Gastroesophageal sphincter (tissue), 3 donors: ENCODE data around the gene PCDHA8.

Experiments
- CTCF ChIP-seq, 4 experiments: fragments of 200-600 bp in 2 of 4; fragments of 450-650 bp in 2 of 4; sonication (generic) in 1 of 4; IDR thresholded peaks; one replicate each; pipeline ENCODE4 v1.5.1; 2017 to 2019; ENCODE audit warnings: antibody characterized with exemption in 4 of 4, mild to moderate bottlenecking in 2 of 4, moderate library complexity in 2 of 4
- EP300 ChIP-seq: sonication (generic); formaldehyde crosslinking; IDR thresholded peaks from one replicate; pipeline ENCODE4 v1.6.1; 2017; ENCODE audit warnings: antibody characterized with exemption, mild to moderate bottlenecking
- POLR2A ChIP-seq, 2 donors: fragments of 450-650 bp; IDR thresholded peaks; one replicate each; pipeline ENCODE4 v1.6.1; 2017; ENCODE audit warnings: antibody characterized with exemption in 2 of 2, mild to moderate bottlenecking in 2 of 2, moderate library complexity in 1 of 2
- POLR2AphosphoS5 ChIP-seq: sonication (generic); formaldehyde crosslinking; IDR thresholded peaks from one replicate; pipeline ENCODE4 v1.6.1; 2017; ENCODE audit warnings: antibody characterized with exemption

- TF ChIP-seq POLR2A (IDR thresholded peaks at IDR 0.05), result no peak
- TF ChIP-seq EP300, result no peak
- no peak for TF ChIP-seq CTCF (IDR thresholded peaks at IDR 0.05)
- TF ChIP-seq POLR2AphosphoS5, result no peak
These were observed 38.2 kb upstream of the PCDHA8 start for GRCh38 chr5:140802781-140803271.
